ENCODE results near the gene PICALM. TPM values are rescaled to one million over a fixed set of nuclear protein-coding genes. Genes with fewer than 3 reads are reported as not detected.

Gene PICALM
- total RNA-seq, 1 donor from 2014 or later, result 366 TPM

DNA sequence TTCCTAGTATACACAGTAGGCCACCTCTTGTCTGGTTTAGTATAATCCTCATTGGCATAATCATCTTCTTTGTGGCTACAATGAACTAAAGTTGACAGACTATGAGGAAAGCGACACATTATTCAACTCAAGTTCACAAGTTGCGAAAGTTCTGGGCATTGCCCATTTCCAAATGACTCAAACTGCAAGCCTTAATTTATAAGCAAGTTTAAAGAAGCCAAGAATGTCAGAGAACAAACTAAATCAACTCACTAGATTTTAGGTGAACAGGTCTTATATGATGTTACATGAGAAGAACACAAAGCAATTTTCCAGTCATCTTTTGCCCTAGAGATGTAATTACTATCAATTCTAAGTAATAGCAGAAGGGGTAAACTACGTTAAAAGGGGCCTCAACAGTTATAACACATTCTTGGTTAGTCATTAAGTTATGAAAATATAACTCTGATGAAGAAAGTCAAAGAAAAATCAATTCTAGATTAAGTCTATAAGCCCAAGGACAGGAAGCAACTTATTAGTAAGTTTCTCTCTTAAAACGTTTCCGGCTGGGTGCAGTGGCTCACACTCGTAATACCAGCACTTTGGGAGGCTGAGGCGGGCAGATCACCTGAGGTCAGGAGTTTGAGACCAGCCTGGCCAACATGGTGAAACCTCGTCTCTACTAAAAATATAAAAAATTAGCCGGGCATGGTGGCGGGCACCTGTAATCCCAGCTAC, 21.5 kb downstream of the PICALM start:
- DNase-seq (ENCODE audit: low spot score), result no peak

DNA sequence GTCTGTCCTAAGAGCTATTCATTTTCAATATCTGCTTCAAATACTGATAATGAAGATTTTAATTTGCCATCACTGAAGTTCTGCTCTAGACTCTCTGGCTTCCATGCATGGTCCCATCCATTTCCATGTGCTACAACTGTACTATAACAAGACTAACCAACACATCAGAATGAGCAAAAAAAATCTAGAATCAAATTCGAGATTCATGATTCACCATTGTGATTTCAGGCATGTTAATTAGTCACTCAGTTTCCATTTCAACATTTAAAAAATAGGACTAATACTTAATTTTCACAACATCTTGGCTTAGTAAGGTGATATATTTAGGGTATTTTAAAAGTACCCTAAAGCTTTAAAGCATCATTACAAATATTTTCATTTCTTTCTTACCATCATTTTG, 22.8 kb downstream of the PICALM start:
- DNase-seq (ENCODE audit: low spot score), result no peak

DNA sequence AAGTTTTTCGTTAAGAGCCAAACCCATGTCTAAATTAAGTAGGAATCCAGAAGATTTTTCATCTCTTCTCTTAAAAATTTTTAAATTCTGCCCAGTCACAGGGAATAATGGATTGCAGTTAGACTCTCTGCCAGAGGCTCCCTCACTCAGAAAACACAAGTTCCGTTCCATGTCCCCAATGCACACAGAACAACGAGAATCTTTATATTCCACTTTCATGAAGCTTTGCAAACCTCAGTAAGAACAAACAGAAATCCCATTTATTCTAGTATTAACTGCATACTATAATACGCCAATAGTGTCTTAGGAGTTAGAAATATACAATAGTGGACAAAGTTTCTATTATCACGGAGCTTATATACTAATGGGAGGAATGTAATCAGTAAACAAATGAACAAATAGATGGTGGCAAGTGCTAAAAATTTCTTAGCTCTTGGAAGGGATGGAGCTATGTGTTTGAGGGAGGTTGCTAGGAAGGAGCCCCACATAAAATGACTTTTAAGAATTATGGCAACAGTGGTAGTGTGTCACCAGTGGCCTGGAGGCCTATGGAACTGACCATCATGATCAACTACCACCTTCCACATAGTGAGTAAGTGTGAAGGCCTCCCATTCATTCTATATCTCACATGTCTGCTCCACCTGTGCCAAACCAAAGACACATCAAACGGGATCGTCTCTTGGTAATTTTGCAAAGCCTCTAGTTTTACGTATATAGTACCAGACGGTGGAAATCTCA, 24.9 kb downstream of the PICALM start:
- DNase-seq (ENCODE audit: low spot score), result no peak

DNA sequence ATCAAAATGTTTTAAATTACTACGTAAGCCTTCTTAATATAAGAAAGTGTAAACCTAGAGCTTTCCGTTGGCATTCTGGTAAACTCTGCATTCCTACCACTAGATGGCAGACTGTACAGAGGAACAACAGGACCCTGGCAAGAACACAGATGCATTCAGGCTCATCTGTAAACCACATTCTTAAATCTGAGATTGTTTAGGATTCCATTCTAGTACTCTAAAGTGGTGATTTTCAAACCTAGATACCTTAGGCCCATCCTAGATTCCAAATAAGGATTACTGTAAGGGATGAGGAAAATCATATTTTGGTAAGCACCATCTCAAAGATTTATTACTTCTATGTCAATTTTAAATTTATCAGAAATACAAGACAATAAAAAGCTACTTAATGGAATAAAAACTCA, 26.9 kb downstream of the PICALM start:
- no peak for DNase-seq (ENCODE audit: low spot score)

DNA sequence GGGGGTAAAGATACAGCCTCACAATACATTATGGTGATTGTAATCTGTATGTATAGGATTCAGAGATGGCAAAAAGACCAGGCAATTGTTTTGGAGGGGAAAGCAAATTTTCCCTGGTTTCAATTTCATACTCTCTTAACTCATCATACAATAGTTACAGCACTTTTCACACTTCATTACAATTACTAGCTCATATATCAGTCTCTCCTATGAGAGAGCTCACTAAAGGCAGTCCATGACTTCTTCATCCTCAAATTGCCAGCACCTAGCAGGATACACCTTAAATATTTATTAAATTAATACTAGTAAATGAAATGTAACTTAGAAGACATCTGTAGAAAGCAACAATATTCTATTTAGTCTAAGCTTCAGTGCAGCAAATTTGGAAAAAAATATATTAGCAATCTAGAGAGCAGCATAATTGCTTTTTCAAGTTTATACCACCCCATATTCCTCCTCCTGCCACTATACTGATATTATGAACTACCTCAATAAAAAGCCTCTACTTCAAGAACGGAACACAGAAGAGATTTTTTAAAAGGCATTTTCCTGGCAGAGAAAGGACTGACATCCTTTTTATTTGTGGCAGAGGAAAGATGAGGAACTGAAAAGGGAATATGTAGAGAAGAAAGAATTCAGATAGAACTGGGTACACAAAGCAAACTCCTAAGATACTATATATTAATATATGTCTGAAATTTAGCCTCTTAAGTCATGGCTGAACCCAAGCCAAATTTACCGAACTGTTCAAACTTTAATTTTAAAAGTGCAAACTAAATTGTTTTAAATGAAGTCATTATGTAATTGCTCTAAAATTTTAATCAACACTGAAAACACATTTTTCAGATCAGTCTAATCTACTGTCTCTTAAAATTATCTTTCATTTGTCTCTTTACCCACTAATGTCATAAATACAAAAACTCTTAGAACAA, 27.7 kb downstream of the PICALM start:
- no peak for DNase-seq (ENCODE audit: low spot score)

DNA sequence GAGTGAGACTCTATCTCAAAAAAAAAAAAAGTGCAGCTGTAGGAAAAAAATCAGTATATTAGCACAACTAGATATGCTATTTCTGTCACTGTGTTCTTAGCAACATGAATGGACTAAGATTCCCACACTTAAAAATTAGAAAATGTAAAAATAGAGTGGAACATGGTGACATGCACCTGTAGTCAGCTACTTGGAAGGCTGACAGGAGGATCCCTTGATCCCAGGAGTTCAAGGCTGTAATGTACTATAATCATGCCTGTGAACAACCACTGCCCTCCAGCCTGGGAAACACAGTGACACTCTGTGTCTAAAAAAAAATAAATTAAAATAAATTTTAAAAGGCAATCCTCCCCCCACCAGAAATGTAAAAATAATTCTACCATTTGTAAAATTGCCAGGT, 29.8 kb downstream of the PICALM start:
- no peak for DNase-seq (ENCODE audit: low spot score)

DNA sequence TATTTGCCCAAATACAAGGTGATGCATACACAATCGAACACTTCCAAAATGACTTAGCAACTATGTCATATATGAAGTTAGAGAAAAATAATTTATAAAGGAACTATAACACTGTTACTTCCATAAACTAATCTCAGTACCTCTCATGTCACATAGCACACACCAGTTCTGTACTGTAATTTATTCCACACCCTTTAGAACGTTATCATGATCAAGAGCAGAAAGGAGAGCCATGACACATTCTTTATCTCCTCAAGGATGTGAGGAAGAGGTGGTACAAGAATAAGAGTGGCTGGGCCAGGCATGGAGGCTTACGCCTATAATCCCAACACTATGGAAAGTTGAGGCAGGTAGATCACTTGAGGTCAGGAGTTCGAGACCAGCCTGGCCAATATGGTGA, 31.1 kb downstream of the PICALM start:
- DNase-seq (ENCODE audit: low spot score), result no peak

DNA sequence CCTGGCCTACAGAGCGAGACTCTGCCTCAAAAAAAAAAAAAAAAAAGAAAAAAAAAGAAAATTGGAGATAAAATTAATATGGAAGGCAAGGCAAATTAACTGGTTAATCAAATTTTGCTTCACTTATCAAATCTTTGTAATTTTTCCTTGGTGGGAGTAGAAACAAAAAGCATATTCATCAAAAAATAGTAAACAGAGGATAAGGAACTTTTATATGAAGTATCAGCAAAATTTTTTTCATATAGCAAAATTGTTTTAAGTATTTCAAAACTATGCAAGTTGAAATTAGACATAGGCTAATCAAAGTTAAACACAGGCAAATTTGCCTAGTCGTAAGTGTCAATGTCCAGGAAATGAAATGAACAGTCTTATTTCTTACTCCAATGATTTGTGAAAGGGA, 33.0 kb downstream of the PICALM start:
- no peak for DNase-seq (ENCODE audit: low spot score)

DNA sequence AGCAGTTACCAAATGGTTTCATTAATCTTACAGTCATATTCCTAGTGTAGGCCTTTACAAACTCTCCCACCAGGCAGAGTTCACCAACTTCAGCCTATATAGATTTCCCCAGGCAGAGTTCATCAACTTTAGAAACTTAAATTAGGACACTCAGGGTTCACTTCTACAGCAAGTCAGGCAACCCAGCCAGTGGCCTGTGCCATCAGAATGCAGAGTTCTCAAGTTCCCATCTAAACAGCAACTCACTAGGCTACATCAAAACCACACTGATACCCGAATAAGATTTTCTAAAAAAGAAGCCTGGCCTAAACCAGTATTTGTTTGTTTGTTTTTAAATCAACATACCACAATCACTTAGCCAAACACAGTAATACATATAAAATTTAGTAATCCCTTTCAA, 33.7 kb downstream of the PICALM start:
- DNase-seq (ENCODE audit: low spot score), result no peak

DNA sequence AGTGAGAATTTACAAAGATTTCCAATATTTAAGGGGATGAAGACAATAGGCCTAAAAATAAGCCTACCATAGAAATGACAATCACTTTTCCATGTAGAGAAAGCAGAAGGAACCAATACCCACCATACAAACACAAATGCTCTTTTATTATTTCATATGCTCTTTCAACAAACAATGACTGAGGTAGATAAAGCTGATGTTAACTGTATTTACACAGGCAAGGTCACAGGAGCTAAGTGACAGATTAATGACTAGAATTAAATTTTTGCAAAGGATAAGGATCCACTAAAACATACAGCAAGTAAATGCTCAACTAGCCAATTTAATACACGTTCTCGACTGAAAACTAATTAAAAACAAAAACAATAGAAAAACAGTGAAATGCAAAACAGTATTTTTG, 34.2 kb downstream of the PICALM start:
- DNase-seq (ENCODE audit: low spot score), result no peak

DNA sequence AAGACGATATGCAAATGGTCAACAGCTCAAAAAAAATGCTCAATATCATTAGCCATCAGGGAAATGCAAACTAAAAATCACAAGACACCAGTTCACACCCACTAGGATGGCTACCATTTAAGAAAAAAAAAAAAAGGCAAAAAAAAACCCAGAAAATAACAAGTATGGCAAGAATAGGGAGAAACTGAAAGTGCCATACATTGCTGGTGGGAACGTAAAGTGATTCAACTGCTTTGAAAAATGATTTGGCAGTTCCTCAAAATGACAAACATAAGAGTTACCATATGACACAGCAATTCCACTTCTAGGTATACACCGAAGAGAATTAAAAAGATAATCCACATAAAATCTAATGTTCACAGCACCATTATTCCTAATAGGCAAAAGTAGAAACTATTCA, 47.5 kb downstream of the PICALM start:
- no peak for DNase-seq (ENCODE audit: low spot score)

DNA sequence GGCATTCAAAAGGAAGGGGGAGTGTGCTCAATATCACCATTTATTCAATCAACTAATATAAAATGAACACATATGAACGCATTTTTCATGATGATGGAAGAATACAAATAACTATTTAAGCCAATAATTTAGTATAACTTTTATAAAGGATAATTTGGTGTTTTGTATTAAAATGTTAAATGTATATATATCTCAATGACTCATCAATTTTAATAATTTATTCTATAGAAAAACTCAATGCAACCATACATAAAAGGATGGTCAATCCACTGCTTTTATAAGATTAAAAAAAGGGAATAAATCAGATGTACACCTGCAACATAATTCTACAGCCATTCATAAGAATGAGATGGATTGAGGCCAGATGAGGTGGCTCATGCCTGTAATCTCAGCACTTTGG, 50.6 kb downstream of the PICALM start:
- no peak for DNase-seq (ENCODE audit: low spot score)

DNA sequence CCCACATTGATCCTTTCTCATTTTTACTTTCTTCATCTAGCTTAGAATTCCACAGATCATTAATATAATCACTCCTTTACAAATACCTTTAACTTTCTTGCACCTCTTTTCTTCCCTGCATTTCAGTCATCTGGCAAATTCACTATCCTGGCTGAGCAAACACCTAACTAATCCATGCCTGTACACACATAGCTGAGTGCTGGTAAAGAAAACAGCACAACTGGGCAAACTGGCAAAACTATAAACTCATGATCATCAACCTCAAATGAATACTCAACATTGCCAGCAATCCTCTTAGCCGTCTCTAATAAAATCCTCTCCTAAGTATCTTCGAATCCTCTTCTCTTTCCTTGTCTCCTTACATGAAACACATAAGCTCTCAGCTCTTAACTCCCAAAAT, 52.4 kb downstream of the PICALM start:
- no peak for DNase-seq (ENCODE audit: low spot score)

DNA sequence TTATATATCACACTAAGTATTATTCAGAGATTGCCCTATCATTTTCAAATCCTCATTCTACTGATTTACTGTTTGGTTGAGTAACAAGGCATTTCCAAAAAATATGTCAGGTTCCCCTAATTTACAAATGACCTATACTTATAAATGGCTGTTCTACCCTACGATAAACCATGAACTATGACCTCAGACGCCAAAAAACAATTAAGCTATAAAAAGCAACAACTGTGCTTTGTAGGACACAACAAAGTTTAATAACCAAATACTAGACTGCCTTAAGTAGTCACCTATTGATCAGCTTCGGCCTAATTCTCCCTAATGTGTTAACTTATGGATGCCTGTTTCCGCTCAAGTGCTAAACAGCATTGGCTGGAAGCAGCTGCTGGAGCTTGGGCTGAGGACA, 53.2 kb downstream of the PICALM start:
- no peak for DNase-seq (ENCODE audit: low spot score)

DNA sequence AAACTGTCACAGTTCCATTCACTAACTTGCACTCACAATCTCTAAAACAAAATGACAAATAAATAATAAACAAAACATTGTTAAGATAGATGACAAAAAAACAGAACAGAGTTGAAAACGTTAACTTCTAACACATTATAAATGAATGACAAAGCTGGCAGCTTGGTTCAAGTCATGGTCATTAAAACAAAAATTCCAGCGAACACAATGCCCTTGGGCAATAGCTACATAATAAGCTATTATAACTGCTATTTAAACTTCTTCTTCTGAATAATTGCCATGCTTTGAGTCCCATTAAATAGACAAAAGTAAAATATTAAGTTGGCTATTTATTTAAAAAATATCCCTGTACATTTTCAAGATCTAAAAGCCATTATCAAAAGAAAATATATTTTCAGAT, 54.7 kb downstream of the PICALM start:
- DNase-seq (ENCODE audit: low spot score), result no peak

DNA sequence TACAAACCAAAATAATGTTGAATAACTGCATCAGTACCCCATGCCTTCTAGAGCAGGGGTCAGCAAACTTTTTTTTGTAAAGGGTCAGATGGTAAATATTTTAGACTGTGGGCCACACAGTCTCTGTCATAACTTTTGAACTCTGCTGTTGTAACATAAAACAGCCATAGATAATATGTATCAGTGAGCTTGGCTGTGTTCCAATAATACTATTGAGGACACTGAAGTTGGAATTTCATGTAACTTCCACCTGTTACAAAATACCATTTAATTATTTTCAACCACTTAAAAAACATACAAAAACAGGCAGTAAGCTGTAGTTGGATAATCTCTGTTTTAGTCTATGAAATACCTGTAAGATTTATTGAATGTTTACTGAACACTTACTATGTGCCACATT, 55.2 kb downstream of the PICALM start:
- DNase-seq (ENCODE audit: low spot score), result no peak

DNA sequence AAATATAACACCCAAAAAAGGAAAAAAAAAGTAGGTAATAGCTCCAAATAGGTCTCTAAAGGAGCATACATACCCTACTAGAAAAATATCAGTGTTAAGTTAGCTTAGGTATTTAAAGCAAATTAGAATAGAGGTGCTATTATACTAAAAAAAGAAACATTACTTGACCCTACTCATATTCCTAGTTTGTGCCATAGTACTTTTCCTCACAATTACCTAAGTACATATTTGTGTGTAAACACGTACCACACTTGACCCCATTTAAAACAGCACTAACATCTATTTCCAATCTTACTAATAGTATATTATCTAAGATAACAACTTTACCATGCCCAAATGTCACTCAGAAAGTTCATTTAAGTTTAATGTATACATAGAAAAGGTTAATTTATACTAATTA, 57.7 kb downstream of the PICALM start:
- no peak for DNase-seq (ENCODE audit: low spot score)

DNA sequence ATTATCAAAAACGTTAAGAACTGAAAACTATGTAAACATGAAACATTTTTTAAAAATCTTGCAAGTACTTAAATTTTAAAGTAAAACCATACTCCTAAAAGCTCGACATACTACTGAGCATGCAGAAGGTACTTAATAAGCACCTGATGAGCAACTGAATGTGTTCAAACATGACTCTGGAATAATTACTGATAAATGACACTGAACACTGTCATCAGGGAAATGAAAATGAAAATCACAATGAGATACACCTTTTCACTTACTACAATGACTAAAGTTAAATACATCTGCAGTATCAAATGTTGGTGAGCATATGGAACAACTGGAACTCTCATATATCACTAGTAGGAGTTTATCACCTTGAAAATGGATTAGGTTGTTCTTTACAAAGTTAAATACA, 65.2 kb downstream of the PICALM start:
- DNase-seq (ENCODE audit: low spot score), result no peak

DNA sequence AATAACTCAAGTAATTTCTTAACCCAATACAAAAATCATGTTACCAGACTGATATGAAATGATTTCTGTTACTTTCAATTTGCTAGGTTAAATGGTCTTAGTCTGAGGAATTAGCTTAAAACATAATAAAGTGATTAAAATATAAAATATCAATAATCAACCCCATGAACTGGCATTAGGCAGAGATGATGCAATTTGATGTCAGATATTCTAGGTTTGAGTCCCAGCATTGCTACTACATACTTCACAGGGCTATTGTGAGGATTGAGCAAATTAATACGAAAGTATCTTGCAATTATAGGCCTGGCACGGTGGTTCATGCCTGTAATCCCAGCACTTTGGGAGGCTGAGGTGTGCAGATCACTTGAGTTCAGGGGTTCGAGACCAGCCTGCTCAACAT, 66.5 kb downstream of the PICALM start:
- no peak for DNase-seq (ENCODE audit: low spot score)

DNA sequence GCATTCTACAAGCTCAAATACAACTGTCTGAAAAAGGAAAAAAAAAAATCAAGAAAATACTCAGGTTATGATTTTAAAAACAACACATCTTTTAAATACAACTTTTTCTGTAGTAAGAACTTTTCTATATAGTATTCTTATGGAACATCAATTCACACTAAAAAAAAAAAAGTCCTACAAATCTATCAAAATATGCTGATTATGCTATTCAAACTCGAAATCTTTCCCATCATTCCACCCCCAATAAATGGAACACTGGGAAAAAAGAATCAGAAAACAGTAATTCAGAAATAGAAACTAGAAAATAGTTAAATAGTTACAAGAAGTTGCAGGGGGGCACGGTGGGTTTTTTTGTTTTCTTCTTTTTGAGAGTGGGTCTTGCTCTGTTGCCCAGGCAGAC, 77.4 kb downstream of the PICALM start:
- DNase-seq (ENCODE audit: low spot score), result no peak

DNA sequence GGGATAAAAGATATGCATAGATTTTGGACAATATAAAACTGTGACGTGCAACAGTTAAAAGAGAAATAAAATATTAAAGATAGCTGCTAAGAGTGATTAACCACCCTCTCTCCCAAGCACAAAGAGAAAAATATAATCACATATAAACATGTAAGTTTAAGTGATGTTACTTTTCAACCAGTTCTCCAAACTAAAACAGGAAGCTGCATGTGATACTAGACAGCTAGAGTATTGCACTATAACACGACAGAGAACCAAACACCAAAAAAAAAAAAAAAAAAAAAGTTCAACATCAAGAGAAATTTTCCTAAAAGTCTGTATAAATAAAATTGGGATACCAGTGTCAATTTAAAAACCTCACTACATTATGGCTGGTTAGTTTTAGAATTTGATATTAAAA, 79.1 kb downstream of the PICALM start:
- no peak for DNase-seq (ENCODE audit: low spot score)

DNA sequence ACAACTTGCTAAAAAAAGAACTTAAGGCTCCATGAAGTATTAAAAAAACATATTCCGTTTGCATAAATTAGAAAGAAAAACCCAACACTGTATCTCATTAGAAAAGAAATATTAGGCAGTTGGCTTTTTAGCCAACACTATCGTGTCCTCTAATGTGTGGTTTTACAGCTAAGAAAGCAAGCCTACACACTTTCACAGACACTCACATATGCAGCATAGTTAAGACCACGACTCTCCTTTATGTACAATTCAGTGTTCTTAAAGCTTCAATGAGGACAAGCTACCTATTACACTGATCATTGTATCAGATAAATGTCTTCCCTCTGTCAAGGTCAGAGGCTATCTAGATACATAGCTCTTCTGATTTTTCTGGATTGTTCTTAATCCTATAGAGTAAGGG, 80.1 kb downstream of the PICALM start:
- no peak for DNase-seq (ENCODE audit: low spot score)

Data from mesenteric fat pad (tissue), 1 donor.